ENCODE measurements around the gene RNF145. TPM values are rescaled to one million over a fixed set of nuclear protein-coding genes. Genes with fewer than 3 reads are reported as not detected.

The RNF145 gene
- total and polyA plus RNA-seq, 8 donors, result 7.0 to 96.9 (median 45.8) TPM

DNA sequence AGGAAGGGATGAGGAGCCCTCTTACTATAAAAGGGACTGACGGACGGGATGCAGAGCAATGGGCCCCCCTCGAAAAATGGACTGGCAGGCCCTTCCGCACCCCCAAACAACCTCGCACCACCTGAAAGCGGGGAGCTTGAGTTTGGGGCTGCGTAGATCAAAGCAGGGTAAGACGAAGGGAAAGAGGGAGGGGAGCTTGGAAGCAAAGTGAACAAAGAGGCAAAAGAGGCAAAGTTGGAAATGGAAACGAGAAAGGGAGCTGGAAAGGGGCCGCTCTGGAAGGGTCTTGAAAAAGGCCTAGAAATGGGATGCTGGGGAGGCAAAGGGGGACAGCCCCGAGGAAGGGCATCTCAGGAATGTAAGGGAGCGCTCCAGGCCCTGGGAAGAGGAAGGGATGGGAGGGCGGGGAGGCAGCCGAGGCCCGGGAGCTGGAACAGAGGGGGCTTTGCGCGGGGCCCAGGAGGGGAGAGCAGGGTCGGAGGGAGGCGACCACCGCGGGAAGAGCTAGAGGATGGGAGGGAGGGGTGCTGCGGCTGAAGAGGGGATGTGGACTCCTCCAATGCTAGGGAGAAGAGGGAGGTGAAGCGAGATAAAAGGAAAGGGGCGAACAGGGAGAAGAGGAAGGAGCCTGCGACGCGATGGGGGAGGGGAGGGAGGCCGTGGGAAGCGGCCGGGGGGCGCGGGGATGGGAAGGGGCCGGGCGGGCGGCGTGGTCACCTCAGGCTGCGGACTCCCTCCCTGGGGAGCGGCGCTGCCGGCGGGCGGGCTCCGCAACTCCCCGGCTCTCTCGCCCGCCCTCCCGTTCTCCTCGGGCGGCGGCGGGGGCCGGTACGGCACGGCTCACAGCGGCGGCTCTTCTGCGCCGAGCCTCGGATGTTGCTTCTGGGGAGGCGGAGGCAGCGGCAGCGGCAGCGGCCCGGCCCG, 577 bp downstream of the RNF145 start:
- intact Hi-C loops (cut with DNase I; ENCODE audit: low total_unique reads), result no loop called here
- WGBS, 5 donors, result 0 to 2% (median 1%) methylated on average over 27 to 63 of the region's 65 CpGs

DNA sequence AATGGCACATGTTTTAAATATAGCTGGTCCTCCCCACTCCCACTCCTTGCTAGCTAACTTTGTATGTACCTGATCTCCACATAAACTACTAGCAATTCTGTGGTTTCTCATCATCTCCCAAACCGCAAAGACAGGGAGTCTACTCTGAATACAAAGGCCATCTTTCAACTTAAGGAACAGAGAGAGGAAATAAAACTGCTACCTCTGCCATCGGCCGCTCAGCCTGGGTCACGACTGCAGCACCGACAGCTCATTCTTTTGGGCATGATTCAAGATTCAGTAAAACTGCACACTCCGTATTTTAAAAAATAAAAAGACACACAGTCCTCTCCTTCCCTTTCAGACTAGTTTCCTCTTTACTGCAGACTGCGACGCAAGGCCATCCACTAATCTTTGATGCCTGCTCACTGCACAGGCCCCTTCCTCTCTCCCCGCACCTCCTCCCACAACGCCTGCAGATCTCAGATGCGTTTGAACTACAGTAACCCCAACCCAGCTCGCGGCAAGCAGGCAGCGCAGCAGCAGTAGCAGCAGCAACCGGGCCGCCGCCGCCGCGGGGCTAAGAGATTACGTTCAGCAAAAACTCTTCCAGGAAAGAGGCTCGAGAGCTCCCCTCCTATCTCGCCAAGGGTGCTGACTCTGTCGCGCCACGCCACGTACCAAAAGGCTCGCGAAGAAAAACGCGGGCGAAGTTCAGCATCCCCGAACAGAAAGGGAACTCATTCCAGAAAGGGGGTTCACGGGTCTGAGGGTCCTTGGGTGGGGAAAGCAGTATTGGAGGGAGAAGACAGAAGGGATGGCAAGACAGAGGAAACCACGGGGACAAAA, 1.5 kb downstream of the RNF145 start:
- Histone ChIP-seq H3K27me3 (no peaks in the 10 kb centered on the region), H3K27ac (peak overlapping the region; percentile 94 to 99 (median 97)), H3K4me1 (peaks cover 40 to 71% (median 53%) of the 10 kb centered on the region in 4 donors), H3K4me3 (peak overlapping the region; percentile 85 to 94 (median 89)), H3K36me3 (peaks cover 0 to 5% (median 0%) of the 10 kb centered on the region in 4 donors), H3K9me3 (no peaks in the 10 kb centered on the region)
- peak; percentile 82 to 94 for DNase-seq
- 0% methylated on average over 34 to 35 of the region's 35 CpGs for WGBS, 5 donors
- intact Hi-C loops (cut with DNase I; ENCODE audit: low total_unique reads), result no loop called here
- TF ChIP-seq POLR2A (IDR thresholded peaks at IDR 0.05) (no peak), POLR2AphosphoS5 (IDR thresholded peaks at IDR 0.05) (peak; percentile 1 to 86 (median 57))

More for the DNA sequence above, 577 bp downstream of the RNF145 start:
- no peak for TF ChIP-seq CTCF (IDR thresholded peaks at IDR 0.05)
- TF ChIP-seq EP300 (IDR thresholded peaks at IDR 0.05), result no peak
- TF ChIP-seq POLR2A (IDR thresholded peaks at IDR 0.05), result no peak
- TF ChIP-seq POLR2AphosphoS5 (IDR thresholded peaks at IDR 0.05), result no peak
- peak overlapping the region; percentile 94 to 99 (median 97) for H3K27ac ChIP-seq
- H3K36me3 ChIP-seq, result no peaks in the 10 kb centered on the region
- peak overlapping the region; percentile 85 to 94 (median 89) for H3K4me3 ChIP-seq
- peaks cover 37 to 62% (median 48%) of the 10 kb centered on the region in 4 donors for H3K4me1 ChIP-seq
- peak; percentile 27 to 76 for DNase-seq
- no peaks in the 10 kb centered on the region for H3K27me3 ChIP-seq
- no peaks in the 10 kb centered on the region for H3K9me3 ChIP-seq

GRCh38 chr5:159207222-159207685, 2.1 kb downstream of the RNF145 start:
- H3K36me3 ChIP-seq, result peaks cover 0 to 6% (median 0%) of the 10 kb centered on the region in 4 donors
- 6 to 18% (median 8%) methylated on average over 5 of the region's 5 CpGs for WGBS, 5 donors
- TF ChIP-seq POLR2AphosphoS5 (IDR thresholded peaks at IDR 0.05) (no peak), CTCF (IDR thresholded peaks at IDR 0.05) (no peak), POLR2A (IDR thresholded peaks at IDR 0.05) (no peak), EP300 (IDR thresholded peaks at IDR 0.05) (no peak)
- no peaks in the 10 kb centered on the region for H3K9me3 ChIP-seq
- intact Hi-C loops (cut with DNase I; ENCODE audit: low total_unique reads), result no loop called here
- H3K27me3 ChIP-seq, result no peaks in the 10 kb centered on the region
- peak overlapping the region; percentile 85 to 94 (median 89) for H3K4me3 ChIP-seq
- peak overlapping the region; percentile 94 to 99 (median 97) for H3K27ac ChIP-seq
- no peak for DNase-seq
- peaks cover 42 to 76% (median 56%) of the 10 kb centered on the region in 4 donors for H3K4me1 ChIP-seq

- Histone ChIP-seq H3K36me3 (peaks cover 0 to 6% (median 0%) of the 10 kb centered on the region in 4 donors), H3K9me3 (no peaks in the 10 kb centered on the region), H3K4me1 (peaks cover 42 to 76% (median 59%) of the 10 kb centered on the region in 4 donors), H3K27ac (peak overlapping the region in 4 of 5 donors; percentile 96 to 99 (median 97)), H3K27me3 (no peaks in the 10 kb centered on the region), H3K4me3 (peak overlapping the region; percentile 85 to 94 (median 89))
- WGBS, 5 donors, result 21 to 40% (median 29%) methylated on average over 2 of the region's 2 CpGs
- intact Hi-C loops (cut with DNase I; ENCODE audit: low total_unique reads), result no loop called here
- TF ChIP-seq POLR2AphosphoS5 (IDR thresholded peaks at IDR 0.05), result no peak
- DNase-seq, result no peak
Measured at GRCh38 chr5:159206818-159207217, 2.5 kb downstream of the RNF145 start.

GRCh38 chr5:159206368-159206767, 3.0 kb downstream of the RNF145 start:
- DNase-seq, result no peak
- Histone ChIP-seq H3K9me3 (no peaks in the 10 kb centered on the region), H3K36me3 (peaks cover 0 to 11% (median under 1%) of the 10 kb centered on the region in 4 donors), H3K4me3 (peak overlapping the region; percentile 14 to 91 (median 86)), H3K4me1 (peaks cover 39 to 77% (median 58%) of the 10 kb centered on the region in 4 donors), H3K27me3 (no peaks in the 10 kb centered on the region), H3K27ac (peak overlapping the region in 4 of 5 donors; percentile 96 to 99 (median 97))
- intact Hi-C loops (cut with DNase I; ENCODE audit: low total_unique reads), result no loop called here
- TF ChIP-seq POLR2A (IDR thresholded peaks at IDR 0.05), result no peak
- no peak for TF ChIP-seq EP300 (IDR thresholded peaks at IDR 0.05)
- no peak for TF ChIP-seq POLR2AphosphoS5 (IDR thresholded peaks at IDR 0.05)
- no peak for TF ChIP-seq CTCF (IDR thresholded peaks at IDR 0.05)
- 17 to 35% (median 21%) methylated on average over 2 of the region's 2 CpGs for WGBS, 5 donors
